Esophagus squamous epithelium (tissue), 4 donors: ENCODE data around the gene CALY.

Source experiments
- POLR2A ChIP-seq, 4 donors: fragments of 450-650 bp; IDR thresholded peaks; one replicate each; pipeline ENCODE4 v1.6.1; 2017; ENCODE audit warnings: antibody characterized with exemption in 4 of 4, mild to moderate bottlenecking in 4 of 4, moderate library complexity in 3 of 4
- TF ChIP-seq, protein P1 (sequence below), 6 experiments: fragments of 450-650 bp in 4 of 6; fragments of 200-600 bp in 2 of 6; sonication (generic) in 2 of 6; IDR thresholded peaks; one replicate each; pipeline ENCODE4 v1.5.1; 2016 to 2019; ENCODE audit warnings: antibody characterized with exemption in 6 of 6, mild to moderate bottlenecking in 4 of 6, moderate library complexity in 4 of 6

GRCh38 chr10:133358925-133359310, 22.2 kb upstream of the CALY start:
- TF ChIP-seq, protein P1, sequence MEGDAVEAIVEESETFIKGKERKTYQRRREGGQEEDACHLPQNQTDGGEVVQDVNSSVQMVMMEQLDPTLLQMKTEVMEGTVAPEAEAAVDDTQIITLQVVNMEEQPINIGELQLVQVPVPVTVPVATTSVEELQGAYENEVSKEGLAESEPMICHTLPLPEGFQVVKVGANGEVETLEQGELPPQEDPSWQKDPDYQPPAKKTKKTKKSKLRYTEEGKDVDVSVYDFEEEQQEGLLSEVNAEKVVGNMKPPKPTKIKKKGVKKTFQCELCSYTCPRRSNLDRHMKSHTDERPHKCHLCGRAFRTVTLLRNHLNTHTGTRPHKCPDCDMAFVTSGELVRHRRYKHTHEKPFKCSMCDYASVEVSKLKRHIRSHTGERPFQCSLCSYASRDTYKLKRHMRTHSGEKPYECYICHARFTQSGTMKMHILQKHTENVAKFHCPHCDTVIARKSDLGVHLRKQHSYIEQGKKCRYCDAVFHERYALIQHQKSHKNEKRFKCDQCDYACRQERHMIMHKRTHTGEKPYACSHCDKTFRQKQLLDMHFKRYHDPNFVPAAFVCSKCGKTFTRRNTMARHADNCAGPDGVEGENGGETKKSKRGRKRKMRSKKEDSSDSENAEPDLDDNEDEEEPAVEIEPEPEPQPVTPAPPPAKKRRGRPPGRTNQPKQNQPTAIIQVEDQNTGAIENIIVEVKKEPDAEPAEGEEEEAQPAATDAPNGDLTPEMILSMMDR (IDR thresholded peaks at IDR 0.05) = no peak
- TF ChIP-seq POLR2A (IDR thresholded peaks at IDR 0.05) = no peak
